Measurements from ENCODE around the gene PLA2G7.

The PLA2G7 gene

DNA sequence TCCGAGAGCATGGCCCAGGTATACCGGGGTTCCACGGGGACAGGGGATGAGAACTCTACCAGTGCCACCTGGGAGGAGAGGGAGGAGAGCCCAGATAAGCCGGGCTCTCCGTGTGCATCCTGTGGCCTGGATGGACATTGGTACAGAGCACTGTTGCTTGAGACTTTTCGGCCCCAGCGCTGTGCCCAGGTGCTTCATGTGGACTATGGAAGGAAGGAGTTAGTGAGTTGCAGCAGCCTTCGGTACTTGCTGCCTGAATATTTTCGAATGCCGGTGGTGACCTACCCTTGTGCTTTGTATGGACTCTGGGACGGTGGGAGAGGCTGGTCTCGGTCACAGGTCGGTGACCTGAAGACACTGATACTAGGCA lies 46.2 kb downstream of the PLA2G7 start (continued):
- TF ChIP-seq, protein P1, sequence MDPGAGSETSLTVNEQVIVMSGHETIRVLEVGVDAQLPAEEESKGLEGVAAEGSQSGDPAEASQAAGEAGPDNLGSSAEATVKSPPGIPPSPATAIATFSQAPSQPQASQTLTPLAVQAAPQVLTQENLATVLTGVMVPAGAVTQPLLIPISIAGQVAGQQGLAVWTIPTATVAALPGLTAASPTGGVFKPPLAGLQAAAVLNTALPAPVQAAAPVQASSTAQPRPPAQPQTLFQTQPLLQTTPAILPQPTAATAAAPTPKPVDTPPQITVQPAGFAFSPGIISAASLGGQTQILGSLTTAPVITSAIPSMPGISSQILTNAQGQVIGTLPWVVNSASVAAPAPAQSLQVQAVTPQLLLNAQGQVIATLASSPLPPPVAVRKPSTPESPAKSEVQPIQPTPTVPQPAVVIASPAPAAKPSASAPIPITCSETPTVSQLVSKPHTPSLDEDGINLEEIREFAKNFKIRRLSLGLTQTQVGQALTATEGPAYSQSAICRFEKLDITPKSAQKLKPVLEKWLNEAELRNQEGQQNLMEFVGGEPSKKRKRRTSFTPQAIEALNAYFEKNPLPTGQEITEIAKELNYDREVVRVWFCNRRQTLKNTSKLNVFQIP (CRISPR knock-in tag; IDR thresholded peaks at IDR 0.05; ENCODE audit: borderline replicate concordance, low read depth), result no peak
- TF ChIP-seq ZNF565 (CRISPR knock-in tag; conservative IDR thresholded peaks at IDR 0.05; ENCODE audit: low read depth), result no peak
- no peak for TF ChIP-seq SNAI2 (CRISPR knock-in tag; IDR thresholded peaks at IDR 0.05)

DNA sequence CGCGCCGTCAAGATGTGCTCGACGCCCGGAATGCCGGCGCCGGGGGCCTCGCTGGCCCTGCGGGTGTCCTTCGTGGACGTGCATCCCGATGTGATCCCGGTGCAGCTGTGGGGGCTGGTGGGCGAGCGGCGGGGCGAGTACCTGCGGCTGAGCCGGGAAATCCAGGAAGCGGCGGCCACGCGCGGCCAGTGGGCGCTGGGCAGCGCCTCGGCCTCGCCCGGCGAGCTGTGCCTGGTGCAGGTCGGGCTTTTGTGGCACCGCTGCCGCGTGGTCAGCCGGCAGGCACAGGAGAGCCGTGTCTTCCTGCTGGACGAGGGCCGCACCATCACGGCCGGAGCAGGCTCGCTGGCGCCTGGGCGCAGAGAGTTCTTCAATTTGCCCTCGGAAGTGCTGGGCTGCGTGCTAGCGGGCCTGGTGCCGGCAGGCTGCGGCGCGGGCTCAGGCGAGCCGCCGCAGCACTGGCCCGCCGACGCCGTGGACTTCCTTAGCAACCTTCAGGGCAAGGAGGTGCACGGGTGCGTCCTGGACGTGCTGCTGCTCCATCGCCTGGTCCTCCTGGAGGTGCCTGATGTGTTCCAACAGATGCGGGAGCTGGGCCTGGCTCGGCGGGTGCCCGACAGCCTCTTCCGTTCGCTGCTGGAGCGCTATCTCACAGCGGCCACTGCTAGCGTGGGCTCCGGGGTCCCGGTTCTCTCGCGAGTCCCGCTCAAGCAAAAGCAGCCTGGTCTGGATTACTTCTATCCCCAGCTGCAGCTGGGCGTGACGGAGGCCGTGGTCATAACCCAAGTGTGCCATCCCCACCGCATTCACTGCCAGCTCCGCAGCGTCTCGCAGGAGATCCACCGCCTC lies 46.8 kb downstream of the PLA2G7 start:
- no peak for ATAC-seq
- TF ChIP-seq TOX (CRISPR knock-in tag; IDR thresholded peaks at IDR 0.05; ENCODE audit: borderline replicate concordance) (no peak), ESRRG (CRISPR knock-in tag; IDR thresholded peaks at IDR 0.05) (no peak), BACH2 (CRISPR knock-in tag; IDR thresholded peaks at IDR 0.05; ENCODE audit: borderline replicate concordance) (no peak)
- TF ChIP-seq, protein P2, sequence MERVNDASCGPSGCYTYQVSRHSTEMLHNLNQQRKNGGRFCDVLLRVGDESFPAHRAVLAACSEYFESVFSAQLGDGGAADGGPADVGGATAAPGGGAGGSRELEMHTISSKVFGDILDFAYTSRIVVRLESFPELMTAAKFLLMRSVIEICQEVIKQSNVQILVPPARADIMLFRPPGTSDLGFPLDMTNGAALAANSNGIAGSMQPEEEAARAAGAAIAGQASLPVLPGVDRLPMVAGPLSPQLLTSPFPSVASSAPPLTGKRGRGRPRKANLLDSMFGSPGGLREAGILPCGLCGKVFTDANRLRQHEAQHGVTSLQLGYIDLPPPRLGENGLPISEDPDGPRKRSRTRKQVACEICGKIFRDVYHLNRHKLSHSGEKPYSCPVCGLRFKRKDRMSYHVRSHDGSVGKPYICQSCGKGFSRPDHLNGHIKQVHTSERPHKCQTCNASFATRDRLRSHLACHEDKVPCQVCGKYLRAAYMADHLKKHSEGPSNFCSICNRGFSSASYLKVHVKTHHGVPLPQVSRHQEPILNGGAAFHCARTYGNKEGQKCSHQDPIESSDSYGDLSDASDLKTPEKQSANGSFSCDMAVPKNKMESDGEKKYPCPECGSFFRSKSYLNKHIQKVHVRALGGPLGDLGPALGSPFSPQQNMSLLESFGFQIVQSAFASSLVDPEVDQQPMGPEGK (CRISPR knock-in tag; IDR thresholded peaks at IDR 0.05; ENCODE audit: borderline replicate concordance), result no peak

GRCh38 chr6:46687619-46688097 lies 47.5 kb downstream of the PLA2G7 start, which contains the start of gene TDRD6:
TDRD6 (plus strand) TSS chr6:46687885; CDS start chr6:46688129, 244 bp downstream.
- TF ChIP-seq, protein P3, sequence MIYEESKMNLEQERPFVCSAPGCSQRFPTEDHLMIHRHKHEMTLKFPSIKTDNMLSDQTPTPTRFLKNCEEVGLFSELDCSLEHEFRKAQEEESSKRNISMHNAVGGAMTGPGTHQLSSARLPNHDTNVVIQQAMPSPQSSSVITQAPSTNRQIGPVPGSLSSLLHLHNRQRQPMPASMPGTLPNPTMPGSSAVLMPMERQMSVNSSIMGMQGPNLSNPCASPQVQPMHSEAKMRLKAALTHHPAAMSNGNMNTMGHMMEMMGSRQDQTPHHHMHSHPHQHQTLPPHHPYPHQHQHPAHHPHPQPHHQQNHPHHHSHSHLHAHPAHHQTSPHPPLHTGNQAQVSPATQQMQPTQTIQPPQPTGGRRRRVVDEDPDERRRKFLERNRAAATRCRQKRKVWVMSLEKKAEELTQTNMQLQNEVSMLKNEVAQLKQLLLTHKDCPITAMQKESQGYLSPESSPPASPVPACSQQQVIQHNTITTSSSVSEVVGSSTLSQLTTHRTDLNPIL (CRISPR knock-in tag; IDR thresholded peaks at IDR 0.05; ENCODE audit: low read depth), result no peak
- TF ChIP-seq PPARA (CRISPR knock-in tag; IDR thresholded peaks at IDR 0.05; ENCODE audit: borderline replicate concordance), result no peak
- TF ChIP-seq ZNF70 (CRISPR knock-in tag; IDR thresholded peaks at IDR 0.05), result no peak
- TF ChIP-seq, protein P1 (CRISPR knock-in tag; IDR thresholded peaks at IDR 0.05; ENCODE audit: borderline replicate concordance, low read depth), result no peak
- no peak for TF ChIP-seq ZC3H10 (CRISPR knock-in tag; IDR thresholded peaks at IDR 0.05)
- no peak for TF ChIP-seq ESRRG (CRISPR knock-in tag; IDR thresholded peaks at IDR 0.05)
- no peak for TF ChIP-seq OSR1 (CRISPR knock-in tag; IDR thresholded peaks at IDR 0.05)
- TF ChIP-seq RARB (CRISPR knock-in tag; IDR thresholded peaks at IDR 0.05), result no peak
- no peak for ATAC-seq

DNA sequence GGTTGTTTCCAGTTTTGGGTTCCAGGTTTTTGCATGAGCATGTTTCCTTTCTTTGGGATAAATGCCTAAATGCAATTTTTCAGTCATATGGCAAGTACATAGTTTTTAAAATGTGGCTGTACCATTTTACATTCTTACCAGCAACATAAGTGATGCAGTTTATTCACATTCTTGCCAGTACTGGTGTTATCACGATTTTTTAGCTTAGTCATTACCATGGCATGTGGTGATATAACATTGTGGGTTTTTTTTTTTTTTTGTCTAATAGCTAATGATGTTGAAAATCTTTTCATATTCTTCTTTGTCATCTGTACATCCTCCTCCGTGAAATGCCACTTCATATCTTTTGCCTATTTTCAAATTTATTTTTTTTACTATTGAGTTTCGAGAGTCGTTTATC lies 50.4 kb downstream of the PLA2G7 start:
- no peak for ATAC-seq
- TF ChIP-seq ZNF565 (CRISPR knock-in tag; conservative IDR thresholded peaks at IDR 0.05; ENCODE audit: low read depth) (no peak), ZNF8 (CRISPR knock-in tag; IDR thresholded peaks at IDR 0.05) (no peak), ZC3H10 (CRISPR knock-in tag; IDR thresholded peaks at IDR 0.05) (no peak), GLIS3 (CRISPR knock-in tag; IDR thresholded peaks at IDR 0.05) (no peak), ZFP30 (CRISPR knock-in tag; IDR thresholded peaks at IDR 0.05) (no peak), PPARA (CRISPR knock-in tag; IDR thresholded peaks at IDR 0.05; ENCODE audit: borderline replicate concordance) (no peak), ARNTL (CRISPR knock-in tag; IDR thresholded peaks at IDR 0.05; ENCODE audit: borderline replicate concordance, low read depth) (no peak), TOX (CRISPR knock-in tag; IDR thresholded peaks at IDR 0.05; ENCODE audit: borderline replicate concordance) (no peak), ZNF70 (CRISPR knock-in tag; IDR thresholded peaks at IDR 0.05) (no peak), CSDC2 (CRISPR knock-in tag; IDR thresholded peaks at IDR 0.05) (no peak), SNAI2 (CRISPR knock-in tag; IDR thresholded peaks at IDR 0.05) (no peak), OSR1 (CRISPR knock-in tag; IDR thresholded peaks at IDR 0.05) (no peak), TCF4 (CRISPR knock-in tag; IDR thresholded peaks at IDR 0.05; ENCODE audit: borderline replicate concordance) (no peak)
- TF ChIP-seq, protein P2 (CRISPR knock-in tag; IDR thresholded peaks at IDR 0.05; ENCODE audit: borderline replicate concordance), result no peak
- TF ChIP-seq, protein P4, sequence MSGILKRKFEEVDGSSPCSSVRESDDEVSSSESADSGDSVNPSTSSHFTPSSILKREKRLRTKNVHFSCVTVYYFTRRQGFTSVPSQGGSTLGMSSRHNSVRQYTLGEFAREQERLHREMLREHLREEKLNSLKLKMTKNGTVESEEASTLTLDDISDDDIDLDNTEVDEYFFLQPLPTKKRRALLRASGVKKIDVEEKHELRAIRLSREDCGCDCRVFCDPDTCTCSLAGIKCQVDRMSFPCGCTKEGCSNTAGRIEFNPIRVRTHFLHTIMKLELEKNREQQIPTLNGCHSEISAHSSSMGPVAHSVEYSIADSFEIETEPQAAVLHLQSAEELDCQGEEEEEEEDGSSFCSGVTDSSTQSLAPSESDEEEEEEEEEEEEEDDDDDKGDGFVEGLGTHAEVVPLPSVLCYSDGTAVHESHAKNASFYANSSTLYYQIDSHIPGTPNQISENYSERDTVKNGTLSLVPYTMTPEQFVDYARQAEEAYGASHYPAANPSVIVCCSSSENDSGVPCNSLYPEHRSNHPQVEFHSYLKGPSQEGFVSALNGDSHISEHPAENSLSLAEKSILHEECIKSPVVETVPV (CRISPR knock-in tag; IDR thresholded peaks at IDR 0.05), result no peak
